GM19025 (cell line): ENCODE results near the gene SPEG.

Experiments
- ATAC-seq: cut with Tn5 transposase; IDR thresholded peaks from one replicate; pipeline ENCODE4 v1.9.1; 2021; ENCODE audit warnings: mild to moderate bottlenecking, low read depth, moderate library complexity; ENCODE audit not compliant: unreplicated experiment

Gene SPEG

DNA sequence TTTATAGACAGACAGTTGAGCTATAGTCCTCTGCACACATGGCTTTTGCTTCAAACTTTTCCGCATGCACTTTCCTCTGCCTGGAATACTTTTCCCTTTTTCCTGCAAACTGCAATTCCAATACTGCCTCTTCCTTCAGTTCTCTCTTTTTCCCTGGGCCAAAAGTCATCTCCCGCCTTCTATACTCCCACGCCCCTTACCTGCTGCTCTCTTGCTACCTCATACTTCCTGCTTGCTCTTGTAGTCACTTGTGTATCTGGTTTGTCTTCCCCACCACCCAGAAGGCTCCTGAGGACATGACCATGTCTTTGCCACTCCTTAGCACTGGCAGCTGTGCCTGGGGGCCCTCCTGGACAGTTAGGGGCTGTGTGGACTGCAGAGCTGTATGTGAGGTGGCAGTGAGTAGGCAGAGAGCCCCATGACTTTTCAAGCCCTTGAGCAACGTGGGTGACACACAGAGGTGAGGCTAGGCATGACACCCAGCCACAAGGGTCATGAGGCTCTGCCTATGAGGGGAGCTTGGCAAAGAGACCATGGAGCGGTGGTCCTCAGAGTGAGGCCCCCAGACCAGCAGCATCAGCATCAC lies 23.2 kb downstream of the SPEG start:
- ATAC-seq, result no peak

DNA sequence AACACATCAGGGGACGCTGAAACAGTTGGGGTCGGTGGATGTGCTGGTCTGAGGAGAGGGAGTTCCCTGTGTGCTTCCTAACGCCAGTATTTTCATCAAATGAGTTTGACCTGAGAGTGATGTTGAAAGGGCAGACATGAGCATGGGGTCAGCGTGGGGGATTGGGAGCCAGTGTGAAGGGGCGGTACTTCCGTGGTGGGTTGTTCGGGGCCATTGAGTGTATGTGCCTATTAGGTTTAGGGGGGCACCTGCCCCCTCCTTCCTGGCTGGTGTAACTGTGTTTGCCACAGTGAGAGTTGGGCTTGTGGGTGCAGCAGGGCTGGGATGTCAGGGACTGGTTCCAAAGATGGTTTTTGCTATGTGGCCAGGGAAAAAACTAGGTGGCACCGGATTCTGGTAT lies 24.4 kb downstream of the SPEG start:
- ATAC-seq, result no peak

DNA sequence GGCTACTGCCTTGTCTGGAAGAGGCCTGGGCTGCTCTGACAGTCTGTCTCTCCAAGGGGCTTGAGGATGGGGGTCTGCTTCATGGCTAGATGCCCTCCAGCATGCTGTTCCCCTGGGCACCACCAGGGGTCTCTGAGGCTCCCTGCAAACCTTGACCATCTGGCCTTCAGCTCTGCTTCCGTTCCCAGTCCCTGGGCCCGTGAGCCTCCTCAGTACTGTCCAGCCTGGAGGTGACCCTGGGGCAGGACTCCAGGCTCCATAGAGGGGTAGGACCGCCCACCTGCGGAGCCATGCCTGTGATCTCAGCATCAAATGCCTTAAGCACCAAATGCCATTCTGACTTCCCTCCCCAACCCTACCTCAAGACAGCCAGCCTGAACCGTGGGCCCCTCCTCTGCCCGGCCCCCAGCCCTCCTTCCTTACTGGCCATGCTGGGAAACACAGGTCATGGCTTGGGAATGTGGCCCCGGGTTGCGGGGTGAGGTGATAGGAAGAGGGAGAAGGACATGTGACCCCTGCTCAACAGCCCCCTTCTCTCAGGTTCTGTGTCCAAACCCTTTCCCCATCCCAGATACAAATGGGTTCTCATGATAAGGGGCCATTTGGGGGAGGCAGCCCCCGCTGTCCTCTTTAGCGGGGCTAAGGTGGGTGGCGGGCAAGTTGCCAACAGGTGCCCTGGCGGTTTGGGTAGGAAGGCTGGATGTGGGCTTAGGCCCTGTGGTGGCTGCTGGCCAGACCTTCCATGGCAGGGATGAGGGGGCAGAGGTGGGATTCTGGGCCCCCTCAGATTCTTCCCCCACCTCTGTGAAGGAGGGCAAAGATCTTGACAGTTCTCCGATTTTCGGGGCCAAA lies 25.0 kb downstream of the SPEG start:
- ATAC-seq, result no peak

DNA sequence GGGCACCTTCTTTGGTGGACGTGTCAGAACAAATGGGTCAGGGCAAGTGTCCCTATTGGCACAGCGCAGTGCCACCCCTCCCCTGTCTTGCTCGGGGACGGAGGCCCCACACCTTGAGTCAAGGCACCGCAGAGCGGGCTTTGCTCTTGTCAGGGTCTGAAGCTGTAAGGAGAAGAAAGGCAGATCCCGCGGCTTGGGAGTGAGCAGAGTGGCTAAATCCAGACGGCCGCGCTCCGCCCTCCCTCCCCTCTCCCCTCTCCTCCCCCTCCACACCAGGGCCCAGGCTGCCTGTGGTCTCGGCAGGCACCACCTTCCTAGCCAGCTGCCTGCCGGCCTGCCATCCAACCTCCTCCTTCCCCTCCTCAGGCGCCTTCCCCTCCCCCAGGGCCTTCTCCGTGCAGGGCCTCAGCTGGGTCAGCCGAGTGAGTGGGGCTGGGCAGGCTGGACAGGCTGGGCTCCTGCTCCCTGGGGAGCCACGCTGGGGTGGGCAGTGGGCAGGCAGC lies 25.8 kb downstream of the SPEG start:
- ATAC-seq, result no peak

DNA sequence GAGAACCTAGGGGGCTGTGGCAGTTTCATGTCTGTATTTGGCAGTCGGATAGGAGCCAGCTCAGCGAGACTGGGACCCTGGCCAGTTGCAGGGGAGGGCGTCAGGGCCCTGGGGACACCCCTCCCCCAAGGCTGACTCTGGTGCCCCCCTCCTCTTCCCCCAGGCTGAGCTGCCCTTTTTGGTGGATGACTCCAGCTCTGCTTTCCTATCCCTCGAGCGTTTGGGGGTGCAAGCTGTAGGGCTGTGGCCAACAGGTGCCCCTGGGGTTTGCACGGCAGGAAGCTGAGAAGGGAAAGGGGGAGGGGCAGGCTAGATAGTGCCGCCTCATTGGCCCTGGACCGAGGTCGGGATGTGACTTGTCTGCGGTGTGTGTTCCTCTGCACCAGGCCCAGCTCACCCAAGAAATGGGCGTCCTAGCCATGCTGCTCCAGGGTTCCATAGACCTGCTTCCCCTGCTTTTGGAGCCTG lies 26.4 kb downstream of the SPEG start:
- no peak for ATAC-seq

DNA sequence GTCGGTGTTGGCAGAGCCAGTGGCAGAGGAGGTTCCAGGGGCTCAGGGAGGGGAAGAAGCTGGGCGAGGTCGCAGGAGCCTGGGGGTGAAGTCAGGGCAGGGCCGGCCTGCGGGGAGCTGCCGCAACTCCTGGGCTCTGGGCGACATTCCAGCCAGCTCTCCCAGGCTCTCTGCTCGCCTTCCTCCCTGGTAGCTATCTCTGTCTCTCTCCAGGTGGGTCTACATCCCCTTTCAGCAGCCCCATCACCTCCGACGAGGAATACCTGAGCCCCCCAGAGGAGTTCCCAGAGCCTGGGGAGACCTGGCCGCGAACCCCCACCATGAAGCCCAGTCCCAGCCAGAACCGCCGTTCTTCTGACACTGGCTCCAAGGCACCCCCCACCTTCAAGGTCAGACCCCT lies 27.0 kb downstream of the SPEG start:
- no peak for ATAC-seq

DNA sequence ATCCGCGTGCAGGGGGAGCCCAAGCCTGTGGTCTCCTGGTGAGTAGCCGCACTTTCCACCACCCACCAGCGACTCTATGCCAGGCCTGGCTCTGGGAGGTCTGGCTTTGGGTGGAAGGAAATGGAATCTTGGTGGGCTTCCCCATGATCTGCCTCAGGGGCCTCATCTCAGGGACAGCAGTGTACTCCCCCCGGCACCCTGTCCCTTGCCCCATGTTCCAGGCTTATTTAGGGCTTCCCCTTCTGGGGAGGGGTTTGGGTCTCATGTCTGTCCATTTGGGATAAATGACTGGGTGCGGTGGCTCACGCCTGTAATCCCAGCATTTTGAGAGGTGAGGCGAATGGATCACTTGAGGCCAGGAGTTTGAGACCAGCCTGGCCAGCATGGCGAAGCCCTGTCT lies 27.7 kb downstream of the SPEG start:
- no peak for ATAC-seq

DNA sequence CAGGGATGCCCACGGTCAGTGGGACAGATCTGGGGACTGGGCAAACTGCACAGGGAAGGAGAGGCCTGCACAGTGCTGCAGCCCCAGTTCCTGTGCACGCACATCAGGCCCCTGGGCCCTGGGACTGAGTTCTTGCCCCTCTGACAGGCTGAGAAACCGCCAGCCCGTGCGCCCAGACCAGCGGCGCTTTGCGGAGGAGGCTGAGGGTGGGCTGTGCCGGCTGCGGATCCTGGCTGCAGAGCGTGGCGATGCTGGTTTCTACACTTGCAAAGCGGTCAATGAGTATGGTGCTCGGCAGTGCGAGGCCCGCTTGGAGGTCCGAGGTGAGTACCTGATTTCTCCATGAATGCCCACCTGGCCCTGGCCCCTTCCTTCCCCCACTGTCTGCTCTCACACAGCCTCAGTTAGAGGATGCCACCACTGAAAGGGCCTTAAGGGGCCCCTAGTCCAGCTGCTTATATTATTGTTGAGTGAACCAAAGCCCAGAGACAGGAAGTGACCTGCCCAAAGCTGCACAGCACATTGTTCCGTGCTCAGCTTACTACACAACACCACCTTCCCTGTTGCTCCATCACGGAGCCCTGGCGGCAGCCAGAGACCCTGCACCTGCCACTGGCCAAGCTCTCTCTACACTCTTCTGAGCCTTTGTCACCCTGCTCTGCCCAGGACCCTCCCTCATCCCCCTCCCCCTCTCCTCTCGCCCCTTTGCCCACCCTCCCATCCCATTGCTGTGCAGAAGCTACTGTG lies 29.8 kb downstream of the SPEG start:
- ATAC-seq, result no peak

DNA sequence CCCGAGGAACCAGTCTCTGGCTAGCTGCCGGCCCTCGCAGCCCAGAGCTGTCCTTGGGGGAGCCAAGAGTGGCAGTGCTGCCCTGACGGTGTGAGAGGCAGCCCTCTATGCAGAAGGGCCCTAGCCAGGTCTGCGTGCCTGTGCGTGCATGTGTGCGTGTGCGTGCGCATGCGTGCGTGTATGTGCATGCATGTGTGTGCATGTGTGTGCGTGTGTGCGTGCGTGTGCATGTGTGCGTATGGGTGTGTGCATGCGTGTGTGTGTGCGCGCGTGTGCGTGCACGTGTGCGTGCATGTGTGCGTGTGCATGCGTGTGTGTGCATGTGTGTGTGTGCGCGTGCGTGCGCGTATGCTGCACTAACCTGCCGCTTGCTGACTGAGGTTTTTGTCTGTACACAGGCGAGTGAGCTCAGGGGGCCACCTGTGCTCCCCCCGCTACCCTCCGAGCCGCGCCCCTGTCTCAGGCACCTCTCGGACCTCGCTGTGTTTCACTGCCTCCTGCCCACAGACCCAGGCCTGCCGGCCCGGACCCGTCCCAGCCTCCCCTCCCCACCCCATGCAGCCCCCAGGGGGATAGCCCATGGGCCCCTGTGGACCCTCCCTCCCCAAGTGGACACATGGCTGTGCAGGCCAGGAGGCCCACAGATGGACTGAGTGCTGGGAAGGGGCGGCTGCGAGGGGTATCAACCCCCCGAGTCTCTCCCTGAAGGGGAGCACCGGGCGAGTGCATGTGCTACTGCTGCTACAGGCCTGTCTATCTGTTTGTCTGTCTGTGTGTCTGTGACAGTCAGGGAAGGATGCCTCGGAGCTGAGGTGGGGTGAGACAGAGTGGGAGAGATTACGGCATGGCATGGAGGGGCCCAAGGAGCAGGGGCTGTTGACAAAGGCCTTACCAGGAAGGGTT lies 31.3 kb downstream of the SPEG start:
- no peak for ATAC-seq

DNA sequence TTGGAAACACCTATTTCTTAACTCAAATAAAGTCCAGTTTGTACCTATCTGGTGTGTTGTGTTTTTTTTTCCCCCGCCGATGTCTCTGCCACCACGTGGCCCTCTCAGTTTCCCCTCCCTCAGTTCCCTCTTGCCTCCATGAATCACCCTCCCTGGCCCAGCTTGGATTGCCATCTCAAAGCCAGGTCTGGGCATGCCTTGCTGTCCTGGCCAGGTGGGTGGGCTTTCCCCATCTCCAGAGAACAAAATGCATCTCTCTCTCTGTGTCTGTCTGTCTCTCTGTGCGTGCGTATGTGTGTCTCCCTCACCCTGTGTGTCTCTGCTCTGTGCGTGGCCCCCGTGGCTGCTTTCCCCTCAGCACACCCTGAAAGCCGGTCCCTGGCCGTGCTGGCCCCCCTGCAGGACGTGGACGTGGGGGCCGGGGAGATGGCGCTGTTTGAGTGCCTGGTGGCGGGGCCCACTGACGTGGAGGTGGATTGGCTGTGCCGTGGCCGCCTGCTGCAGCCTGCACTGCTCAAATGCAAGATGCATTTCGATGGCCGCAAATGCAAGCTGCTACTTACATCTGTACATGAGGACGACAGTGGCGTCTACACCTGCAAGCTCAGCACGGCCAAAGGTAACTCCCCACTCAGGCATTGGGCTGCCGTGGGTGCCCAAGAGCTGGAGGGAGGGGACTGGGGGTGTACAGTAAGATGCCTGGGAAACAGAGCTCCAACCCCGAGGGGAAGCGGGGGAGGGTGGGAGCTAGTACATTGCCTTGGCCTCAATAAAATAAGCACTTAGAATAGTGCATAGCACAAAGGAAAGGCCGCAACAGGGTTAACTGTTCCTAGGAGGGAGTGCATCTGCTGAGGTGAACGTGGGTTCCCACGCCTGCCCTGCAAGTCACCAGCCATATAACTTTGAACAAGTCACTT lies 32.4 kb downstream of the SPEG start:
- no peak for ATAC-seq

DNA sequence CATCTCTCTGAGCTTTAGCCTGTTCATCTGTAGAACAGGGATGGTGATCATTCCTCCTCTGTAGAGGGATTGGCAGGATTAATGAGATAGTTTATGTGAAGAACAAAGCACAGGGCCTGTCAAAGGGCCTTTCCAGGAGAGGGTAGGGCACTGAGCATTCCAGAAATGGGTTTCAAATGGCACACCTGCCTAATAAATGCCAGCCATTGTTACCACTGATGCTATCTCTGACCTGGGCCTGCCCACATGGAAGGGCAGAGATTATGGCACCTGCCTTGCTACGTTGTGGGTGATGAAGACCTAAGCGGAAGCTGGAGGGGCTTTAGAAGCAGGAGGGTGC lies 33.1 kb downstream of the SPEG start:
- ATAC-seq, result no peak

DNA sequence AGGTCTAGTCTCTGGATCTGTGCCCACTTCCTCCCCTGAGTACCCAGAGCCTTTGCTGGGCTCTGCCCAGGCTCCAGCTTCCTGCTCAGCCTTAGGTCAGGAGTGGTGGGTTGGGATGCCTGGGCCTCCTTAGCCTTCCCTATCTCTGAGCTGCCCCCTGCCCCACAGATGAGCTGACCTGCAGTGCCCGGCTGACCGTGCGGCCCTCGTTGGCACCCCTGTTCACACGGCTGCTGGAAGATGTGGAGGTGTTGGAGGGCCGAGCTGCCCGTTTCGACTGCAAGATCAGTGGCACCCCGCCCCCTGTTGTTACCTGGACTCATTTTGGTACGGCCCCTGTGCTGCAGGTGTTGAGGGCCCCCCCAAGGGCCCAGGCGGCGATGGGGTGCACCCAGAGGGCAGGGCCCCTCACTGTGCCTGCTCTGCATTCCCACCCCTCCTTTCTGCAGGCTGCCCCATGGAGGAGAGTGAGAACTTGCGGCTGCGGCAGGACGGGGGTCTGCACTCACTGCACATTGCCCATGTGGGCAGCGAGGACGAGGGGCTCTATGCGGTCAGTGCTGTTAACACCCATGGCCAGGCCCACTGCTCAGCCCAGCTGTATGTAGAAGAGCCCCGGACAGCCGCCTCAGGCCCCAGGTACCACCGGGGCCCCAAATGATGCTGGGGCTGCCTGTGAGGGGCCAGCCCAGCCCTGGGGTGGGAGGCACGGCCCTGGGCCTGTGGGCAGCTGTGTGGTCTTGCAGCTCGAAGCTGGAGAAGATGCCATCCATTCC lies 34.0 kb downstream of the SPEG start:
- no peak for ATAC-seq

DNA sequence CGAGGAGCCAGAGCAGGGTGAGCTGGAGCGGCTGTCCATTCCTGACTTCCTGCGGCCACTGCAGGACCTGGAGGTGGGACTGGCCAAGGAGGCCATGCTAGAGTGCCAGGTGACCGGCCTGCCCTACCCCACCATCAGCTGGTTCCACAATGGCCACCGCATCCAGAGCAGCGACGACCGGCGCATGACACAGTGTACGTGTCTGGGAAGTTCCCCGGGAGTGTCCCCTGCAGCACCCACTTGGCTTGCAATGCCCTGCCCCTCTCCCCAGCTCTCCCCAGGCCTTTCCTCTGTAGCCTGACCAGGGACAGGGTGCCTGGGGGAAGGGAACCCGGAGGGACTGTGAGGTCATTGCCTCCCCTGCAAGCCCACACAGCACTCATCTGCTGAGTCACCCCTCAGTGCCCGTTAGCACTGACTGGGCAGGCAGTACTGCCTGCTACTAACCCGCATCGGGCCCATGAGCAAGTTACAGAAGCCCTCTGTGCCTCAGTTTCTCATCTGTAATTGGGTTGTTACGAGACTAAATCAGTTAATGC lies 34.6 kb downstream of the SPEG start:
- no peak for ATAC-seq

DNA sequence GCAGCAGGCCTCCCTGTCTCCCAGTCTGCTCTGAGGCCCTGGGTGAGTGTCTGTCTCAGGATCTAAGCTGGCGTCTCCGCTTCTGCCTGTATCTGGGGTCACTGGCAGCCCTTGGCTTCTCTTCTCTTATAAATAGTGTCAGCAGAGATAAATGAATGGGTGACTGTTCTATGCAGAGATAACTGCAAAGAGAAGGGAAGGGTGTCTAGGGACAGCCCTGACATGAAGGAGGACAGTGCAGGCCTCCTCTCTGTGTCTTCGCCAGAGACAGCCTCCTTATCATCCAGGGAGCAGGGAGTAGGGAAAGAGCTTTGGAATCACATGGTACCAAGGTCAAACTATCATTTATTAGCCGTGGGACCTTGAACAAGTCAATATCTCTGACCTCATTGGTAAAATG lies 35.8 kb downstream of the SPEG start:
- no peak for ATAC-seq

DNA sequence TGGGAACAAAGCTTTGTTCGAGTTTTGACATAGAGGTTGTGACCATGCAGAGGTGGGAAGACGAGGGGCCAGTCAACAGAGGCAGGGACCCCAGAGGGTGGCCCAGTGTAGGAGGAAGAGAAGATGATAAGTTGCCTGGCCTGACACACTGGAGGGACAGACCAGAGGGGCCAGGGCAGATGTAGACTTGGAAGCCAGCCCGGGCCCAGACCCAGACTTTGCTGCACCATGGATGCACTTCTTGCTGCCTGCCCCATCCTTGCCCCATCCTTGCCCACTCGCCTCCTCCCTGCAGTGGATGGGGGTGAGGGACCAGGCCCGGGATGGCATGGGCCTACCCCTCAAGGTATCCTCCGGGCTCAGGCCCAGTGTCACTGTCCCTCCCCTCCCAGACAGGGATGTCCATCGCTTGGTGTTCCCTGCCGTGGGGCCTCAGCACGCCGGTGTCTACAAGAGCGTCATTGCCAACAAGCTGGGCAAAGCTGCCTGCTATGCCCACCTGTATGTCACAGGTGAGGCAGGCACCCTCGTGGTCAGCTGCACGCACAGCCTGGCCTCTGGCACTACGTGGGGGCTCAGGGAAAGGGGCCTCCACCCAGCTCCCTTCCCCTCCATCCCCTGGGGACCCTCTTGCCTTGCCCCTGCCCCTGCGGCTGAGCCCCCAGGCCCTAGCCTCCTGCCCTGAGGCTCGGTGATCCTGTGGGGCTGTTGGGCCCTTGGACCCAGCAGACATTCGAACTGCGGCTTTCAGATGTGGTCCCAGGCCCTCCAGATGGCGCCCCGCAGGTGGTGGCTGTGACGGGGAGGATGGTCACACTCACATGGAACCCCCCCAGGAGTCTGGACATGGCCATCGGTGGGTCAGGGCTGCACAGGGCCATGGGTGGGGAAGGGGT lies 37.1 kb downstream of the SPEG start:
- ATAC-seq, result no peak

DNA sequence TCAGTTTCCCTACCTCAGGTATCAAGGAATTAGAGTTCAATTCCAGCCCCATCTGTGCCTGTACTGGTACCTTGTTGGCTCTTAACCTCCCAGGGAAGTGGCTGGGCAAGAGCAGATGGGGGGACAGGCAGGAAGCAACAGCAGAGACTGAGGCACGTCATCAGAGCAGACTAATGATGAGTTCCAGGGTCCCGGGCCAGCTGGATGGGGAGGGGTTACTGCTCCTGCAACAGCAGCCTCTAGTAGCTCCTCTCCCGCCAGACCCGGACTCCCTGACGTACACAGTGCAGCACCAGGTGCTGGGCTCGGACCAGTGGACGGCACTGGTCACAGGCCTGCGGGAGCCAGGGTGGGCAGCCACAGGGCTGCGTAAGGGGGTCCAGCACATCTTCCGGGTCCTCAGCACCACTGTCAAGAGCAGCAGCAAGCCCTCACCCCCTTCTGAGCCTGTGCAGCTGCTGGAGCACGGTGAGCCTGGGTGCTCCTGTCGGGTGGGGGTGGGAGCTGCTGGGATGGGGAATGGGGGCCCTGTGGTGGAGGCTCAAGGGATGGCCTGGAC lies 38.1 kb downstream of the SPEG start:
- no peak for ATAC-seq

DNA sequence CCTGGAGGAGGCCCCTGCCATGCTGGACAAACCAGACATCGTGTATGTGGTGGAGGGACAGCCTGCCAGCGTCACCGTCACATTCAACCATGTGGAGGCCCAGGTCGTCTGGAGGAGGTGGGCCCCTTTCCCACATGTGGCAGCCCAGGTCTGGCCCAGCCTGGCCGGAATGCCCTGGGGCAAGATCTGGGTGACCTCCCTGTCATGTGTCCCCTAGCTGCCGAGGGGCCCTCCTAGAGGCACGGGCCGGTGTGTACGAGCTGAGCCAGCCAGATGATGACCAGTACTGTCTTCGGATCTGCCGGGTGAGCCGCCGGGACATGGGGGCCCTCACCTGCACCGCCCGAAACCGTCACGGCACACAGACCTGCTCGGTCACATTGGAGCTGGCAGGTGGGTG lies 38.9 kb downstream of the SPEG start:
- no peak for ATAC-seq
